ENCODE data around the gene ZNF691.

DNA sequence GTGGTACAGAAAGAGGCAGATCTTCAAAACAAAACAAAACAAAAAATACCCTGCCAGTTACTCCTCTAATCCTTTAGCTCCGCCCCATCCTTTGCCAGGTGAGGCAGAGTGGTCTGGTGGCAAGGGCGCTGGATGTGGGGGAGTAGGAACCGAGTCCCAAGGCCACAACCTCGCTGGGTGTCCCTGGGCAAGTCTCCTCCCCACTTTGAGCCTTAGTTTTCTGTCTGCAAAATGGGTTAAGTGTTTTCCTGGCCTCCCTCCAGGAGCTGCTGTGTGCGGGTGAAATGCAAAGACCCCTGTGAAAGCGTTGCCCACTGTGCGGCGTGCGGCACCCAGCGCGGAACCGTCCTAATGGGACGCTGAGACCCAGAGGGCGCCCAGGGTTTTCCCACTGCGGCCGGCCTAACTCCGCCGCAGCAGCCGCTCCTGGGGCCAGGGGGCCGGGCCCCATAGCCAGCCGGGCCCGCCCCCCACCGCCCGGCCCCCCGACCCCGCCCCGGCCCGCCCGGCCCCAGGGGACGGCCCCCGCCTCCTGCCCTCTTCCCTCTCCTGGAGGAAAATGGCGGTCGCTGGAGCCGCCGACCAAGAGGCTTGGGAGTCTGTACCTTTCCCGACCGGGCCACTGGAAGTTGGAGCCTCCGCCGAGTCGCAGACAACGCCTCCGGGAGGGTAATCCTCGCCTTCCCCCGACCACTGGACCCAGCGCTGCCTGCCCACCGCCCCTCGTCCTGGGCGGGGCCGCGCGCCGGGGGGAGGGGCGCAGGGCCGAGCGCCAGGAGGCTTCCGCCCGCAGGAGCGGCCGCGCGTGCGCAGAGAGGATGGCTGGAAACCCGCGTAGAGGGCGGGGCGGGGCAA, 29.6 kb upstream of the ZNF691 start, which contains the start of the genes ERMAP and SVBP:
- TF ChIP-seq, protein P1, sequence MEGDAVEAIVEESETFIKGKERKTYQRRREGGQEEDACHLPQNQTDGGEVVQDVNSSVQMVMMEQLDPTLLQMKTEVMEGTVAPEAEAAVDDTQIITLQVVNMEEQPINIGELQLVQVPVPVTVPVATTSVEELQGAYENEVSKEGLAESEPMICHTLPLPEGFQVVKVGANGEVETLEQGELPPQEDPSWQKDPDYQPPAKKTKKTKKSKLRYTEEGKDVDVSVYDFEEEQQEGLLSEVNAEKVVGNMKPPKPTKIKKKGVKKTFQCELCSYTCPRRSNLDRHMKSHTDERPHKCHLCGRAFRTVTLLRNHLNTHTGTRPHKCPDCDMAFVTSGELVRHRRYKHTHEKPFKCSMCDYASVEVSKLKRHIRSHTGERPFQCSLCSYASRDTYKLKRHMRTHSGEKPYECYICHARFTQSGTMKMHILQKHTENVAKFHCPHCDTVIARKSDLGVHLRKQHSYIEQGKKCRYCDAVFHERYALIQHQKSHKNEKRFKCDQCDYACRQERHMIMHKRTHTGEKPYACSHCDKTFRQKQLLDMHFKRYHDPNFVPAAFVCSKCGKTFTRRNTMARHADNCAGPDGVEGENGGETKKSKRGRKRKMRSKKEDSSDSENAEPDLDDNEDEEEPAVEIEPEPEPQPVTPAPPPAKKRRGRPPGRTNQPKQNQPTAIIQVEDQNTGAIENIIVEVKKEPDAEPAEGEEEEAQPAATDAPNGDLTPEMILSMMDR (conservative IDR thresholded peaks at IDR 0.05; ENCODE audit: low read depth, low read length): no peak
- no peak for TF ChIP-seq EZH2 (IDR thresholded peaks at IDR 0.05; ENCODE audit: low read length, unreplicated experiment)
